Epidermal melanocyte (primary cell): Measurements from ENCODE around the gene SCYGR7.

Experiments
- DNase-seq: peaks from one replicate; pipeline ENCODE4 v3.0.0; 2011; ENCODE audit warnings: low spot score; ENCODE audit not compliant: insufficient read length

Gene SCYGR7

GRCh38 chr2:227759411-227760118 is 31.4 kb downstream of the SCYGR7 start:
- DNase-seq, result no peak

DNA sequence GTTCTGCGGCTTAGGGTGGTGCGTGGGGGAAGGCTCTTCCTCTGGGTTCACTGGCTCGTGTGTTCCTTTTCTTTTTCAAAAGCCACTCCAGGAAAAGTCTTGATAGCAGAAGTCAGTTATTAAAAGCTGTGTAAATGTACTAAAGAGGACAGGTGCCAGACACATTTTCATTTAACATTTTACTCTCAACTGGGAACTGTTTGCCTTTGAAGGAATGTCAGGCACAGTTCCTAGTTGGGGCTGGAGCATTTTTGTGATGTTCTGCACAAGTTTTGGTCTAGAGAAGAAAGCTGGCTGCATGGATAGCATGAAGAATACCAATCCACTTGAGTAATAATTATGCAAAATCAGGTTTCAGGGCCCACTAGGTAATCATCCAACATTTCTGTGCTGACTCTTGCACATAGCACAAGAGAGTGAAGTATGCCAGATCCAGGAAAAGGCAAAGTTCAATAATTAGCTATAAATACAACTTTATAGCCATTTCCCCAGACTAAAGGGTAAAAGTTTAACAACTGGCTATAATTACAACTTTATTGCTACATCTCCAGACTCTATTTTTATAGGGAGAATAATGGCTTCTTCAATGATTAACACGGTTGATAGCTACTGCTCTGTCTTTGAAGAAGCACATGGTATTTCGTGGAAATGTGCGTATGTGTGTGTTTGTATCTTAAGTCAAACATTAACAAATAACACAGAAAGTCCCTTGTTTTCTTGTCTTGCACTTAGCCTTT is 33.8 kb downstream of the SCYGR7 start:
- no peak for DNase-seq

- no peak for DNase-seq
Observed at GRCh38 chr2:227765788-227766372, 37.7 kb downstream of the SCYGR7 start.

GRCh38 chr2:227766373-227766883 is 38.3 kb downstream of the SCYGR7 start:
- DNase-seq, result peak; percentile 76

DNA sequence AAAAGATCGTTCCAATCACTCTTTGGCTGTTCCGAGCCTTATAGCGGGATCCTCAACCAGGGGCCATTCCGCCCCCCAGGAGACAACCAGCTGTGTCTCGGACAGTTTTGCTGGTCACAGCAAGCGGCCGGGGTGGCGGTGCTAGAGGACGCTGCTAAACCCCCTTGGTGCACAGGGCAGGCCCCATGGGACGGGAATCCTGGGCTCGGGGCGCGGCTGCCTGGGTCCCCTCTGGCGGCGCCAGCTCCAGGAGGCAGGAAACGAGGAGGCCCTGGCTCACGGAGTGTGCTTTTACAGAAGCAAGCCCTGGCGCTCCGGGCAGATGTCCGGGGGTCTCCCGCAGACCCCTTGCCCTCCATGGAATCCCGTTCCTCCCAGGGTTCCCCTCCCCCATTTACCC is 39.7 kb downstream of the SCYGR7 start:
- DNase-seq, result no peak

GRCh38 chr2:227772197-227772661 is 44.1 kb downstream of the SCYGR7 start:
- DNase-seq, result no peak

DNA sequence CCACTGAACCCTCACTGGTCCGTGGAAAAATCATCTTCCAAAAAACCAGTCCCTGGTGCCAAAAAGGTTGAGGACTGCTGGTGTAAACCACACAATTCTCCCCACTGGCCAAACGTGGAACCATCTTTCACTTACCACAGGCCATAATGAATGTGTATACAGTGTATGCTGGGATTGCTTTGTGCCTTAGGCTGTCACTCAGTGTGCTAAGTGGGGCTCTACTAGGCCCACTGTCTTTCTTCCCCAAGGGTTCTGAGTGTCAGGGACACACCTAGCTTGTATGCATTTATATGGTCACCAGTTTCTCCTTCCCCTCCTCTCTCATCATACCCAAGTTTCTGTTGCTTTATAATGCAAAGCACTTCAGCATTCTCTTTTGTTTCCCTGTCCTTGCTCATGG is 44.8 kb downstream of the SCYGR7 start:
- DNase-seq, result no peak

DNA sequence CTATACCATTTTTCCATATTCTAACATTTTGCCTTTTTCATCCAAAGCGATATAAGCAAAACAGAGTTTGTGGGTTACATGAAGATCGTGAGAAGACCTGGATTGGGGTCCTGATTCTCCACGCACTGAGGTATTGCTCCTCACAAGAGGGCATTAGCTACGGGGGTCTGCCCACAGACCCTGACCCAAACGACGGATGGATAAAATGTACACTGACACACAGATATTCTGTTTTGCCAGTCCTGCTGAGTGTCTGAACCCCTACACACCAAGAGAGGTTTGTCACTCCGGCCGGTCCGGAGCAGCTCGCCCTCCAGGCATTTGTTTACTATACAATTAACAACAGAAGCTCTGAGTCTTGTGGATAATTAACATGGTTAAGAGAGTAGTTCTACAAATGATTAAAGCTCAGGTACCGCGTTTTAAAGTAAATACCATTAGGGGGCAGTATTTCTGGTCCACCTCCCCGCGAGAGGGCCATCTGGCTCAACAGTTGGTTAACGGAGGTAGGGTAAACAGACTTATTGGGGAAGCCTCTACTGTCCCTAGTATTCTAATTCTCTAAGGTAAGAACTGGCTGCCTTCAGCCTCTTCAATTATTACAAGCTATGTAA is 46.0 kb downstream of the SCYGR7 start:
- DNase-seq, result no peak

GRCh38 chr2:227774895-227775842 is 47.0 kb downstream of the SCYGR7 start:
- DNase-seq, result no peak
